Neural progenitor cell (in vitro differentiated cells): ENCODE results near the gene QRICH1.

Experiments
- EZH2 ChIP-seq: fragments of 200-600 bp; sonication (generic); IDR thresholded peaks from 2 replicates; pipeline ENCODE4 v1.6.1; 2017; ENCODE audit warnings: antibody characterized with exemption, mild to moderate bottlenecking, moderate library complexity
- TF ChIP-seq, protein P1 (sequence below): fragments of 200-600 bp; sonication (generic); IDR thresholded peaks from 2 replicates; pipeline ENCODE4 v1.5.1; 2017; ENCODE audit warnings: antibody characterized with exemption, mild to moderate bottlenecking

DNA sequence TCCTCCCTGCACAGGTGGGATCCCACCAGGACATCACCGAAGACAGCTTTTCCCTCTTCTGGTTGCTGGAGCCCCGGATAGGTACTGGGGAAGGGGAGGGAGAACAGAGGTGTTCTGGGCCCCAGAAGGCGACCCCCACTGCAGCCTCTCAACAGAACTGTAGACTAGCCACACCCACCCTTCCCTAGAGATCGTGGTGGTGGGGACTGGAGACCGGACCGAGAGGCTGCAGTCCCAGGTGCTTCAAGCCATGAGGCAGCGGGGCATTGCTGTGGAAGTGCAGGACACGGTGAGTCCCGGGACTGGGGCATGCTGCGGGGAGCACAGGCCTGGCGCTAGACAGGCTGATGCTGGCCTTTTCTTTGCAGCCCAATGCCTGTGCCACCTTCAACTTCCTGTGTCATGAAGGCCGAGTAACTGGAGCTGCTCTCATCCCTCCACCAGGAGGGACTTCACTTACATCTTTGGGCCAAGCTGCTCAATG, 71.1 kb downstream of the QRICH1 start:
- TF ChIP-seq, protein P1, sequence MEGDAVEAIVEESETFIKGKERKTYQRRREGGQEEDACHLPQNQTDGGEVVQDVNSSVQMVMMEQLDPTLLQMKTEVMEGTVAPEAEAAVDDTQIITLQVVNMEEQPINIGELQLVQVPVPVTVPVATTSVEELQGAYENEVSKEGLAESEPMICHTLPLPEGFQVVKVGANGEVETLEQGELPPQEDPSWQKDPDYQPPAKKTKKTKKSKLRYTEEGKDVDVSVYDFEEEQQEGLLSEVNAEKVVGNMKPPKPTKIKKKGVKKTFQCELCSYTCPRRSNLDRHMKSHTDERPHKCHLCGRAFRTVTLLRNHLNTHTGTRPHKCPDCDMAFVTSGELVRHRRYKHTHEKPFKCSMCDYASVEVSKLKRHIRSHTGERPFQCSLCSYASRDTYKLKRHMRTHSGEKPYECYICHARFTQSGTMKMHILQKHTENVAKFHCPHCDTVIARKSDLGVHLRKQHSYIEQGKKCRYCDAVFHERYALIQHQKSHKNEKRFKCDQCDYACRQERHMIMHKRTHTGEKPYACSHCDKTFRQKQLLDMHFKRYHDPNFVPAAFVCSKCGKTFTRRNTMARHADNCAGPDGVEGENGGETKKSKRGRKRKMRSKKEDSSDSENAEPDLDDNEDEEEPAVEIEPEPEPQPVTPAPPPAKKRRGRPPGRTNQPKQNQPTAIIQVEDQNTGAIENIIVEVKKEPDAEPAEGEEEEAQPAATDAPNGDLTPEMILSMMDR = no peak
- TF ChIP-seq EZH2 = no peak
